Measurements from ENCODE around the gene ADGRL1. TPM values are rescaled to one million over a fixed set of nuclear protein-coding genes. Genes with fewer than 3 reads are reported as not detected.
"Not testable (repeated sequence)": the region's sequence is repeated elsewhere in the genome, so short reads cannot be mapped to it uniquely, and the experiment has no call there.

The ADGRL1 gene
- polyA plus RNA-seq, 3 donors = 1.7 TPM; not detected in 2

- Mint-ChIP-seq H3K4me3 (peak overlapping the region; percentile 39 to 78), H3K27me3 (ENCODE audit: low read depth in 3 of 3) (peaks cover 3 to 12% (median 9%) of the 10 kb centered on the region in 3 donors), H3K27ac (peak overlapping the region in 2 of 7 donors; percentile 24 to 50), H3K4me1 (peaks cover 24% of the 10 kb centered on the region)
- H2AFZ ChIP-seq (ENCODE audit: insufficient read depth, low read depth, low read length, poor library complexity, severe bottlenecking); H4K20me1 ChIP-seq (ENCODE audit: insufficient read depth, low read length); H3K27ac ChIP-seq (ENCODE audit: low read depth in 1 of 2, low read length in 2 of 2); H3K36me3 ChIP-seq (replicated peaks in 1 of 2; ENCODE audit: control insufficient read depth in 1 of 2, insufficient read depth in 2 of 2, low read length in 2 of 2); H3K27me3 ChIP-seq (ENCODE audit: control insufficient read depth in 2 of 2, insufficient read depth in 2 of 2, low read length in 2 of 2); H3K9me3 Mint-ChIP-seq; H3K9me3 ChIP-seq (replicated peaks in 1 of 2; ENCODE audit: control insufficient read depth in 1 of 2, insufficient read depth in 1 of 2, low read length in 2 of 2); H3K9ac ChIP-seq (ENCODE audit: insufficient read depth, low read length, poor library complexity, severe bottlenecking); H3K79me2 ChIP-seq (ENCODE audit: insufficient read depth, low read length); H3K36me3 Mint-ChIP-seq; intact Hi-C loops (cut with micrococcal nuclease): not testable (repeated sequence)
- peak; percentile 72 for TF ChIP-seq CTCF (IDR thresholded peaks at IDR 0.05)
- H3K4me1 ChIP-seq (ENCODE audit: control insufficient read depth in 1 of 2, insufficient read depth in 2 of 2, low read length in 2 of 2) = peaks cover 10 to 12% of the 10 kb centered on the region in 2 donors
- H3K4me2 ChIP-seq (replicated peaks; ENCODE audit: extremely low read depth, low read length, poor library complexity, severe bottlenecking) = peak overlapping the region; percentile 11
- no CpG with 5 or more reads among the region's 19 CpGs for WGBS (ENCODE audit: insufficient coverage)
- DNase-seq = peak; percentile 51 to 58 (median 51)
- H3K4me3 ChIP-seq (replicated peaks in 1 of 3; ENCODE audit: low read depth in 2 of 3, low read length in 3 of 3) = peak overlapping the region in 1 of 3 experiments; percentile 5
These were observed 15.4 kb upstream of the ADGRL1 start for GRCh38 chr19:14221345-14221744.

DNA sequence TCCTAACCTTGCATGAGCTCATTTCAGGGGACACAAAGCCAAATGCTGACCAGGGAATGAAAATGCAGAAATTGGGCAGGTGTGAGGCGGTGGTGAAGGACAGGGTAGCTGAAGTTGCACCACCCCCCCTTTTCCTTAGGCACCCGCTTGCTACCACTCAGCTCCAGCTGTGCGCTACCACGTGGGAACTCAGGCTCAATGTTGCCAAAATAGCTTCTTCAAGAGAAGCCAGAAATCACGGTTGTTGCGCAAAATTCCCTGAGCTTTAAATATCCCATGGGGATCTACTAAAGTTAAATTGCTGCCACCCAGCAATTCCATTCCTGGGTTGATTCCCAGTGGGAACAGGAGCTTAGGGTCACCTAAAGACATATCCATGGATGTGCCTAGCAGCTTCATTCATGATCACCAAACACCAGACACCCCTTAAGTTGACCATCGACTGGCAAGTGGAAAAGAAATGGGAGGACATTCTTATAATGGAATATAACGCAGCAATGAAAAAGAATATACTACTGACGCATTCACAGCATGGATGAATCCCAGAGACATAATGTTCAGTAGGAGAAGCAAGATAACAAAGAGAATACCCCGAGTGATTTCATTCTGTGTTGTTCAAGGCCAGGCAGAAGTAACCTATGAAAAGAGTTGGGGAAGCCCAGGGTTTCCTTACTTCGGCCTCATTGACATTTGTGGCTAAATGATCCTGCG is 12.8 kb upstream of the ADGRL1 start:
- Histone ChIP-seq H4K20me1 (ENCODE audit: insufficient read depth, low read length) (no peaks in the 10 kb centered on the region), H3K27me3 (ENCODE audit: control insufficient read depth in 2 of 2, insufficient read depth in 2 of 2, low read length in 2 of 2) (no peaks in the 10 kb centered on the region), H3K79me2 (ENCODE audit: insufficient read depth, low read length) (no peaks in the 10 kb centered on the region), H3K9me3 (replicated peaks in 1 of 2; ENCODE audit: control insufficient read depth in 1 of 2, insufficient read depth in 1 of 2, low read length in 2 of 2) (no peaks in the 10 kb centered on the region), H2AFZ (ENCODE audit: insufficient read depth, low read depth, low read length, poor library complexity, severe bottlenecking) (no peak overlapping the region), H3K4me3 (replicated peaks in 1 of 3; ENCODE audit: low read depth in 2 of 3, low read length in 3 of 3) (no peak overlapping the region), H3K9ac (ENCODE audit: insufficient read depth, low read length, poor library complexity, severe bottlenecking) (no peak overlapping the region), H3K27ac (ENCODE audit: low read depth in 1 of 2, low read length in 2 of 2) (no peak overlapping the region), H3K36me3 (replicated peaks in 1 of 2; ENCODE audit: control insufficient read depth in 1 of 2, insufficient read depth in 2 of 2, low read length in 2 of 2) (no peaks in the 10 kb centered on the region), H3K4me1 (ENCODE audit: control insufficient read depth in 1 of 2, insufficient read depth in 2 of 2, low read length in 2 of 2) (peaks cover 10 to 14% of the 10 kb centered on the region in 2 donors), H3K4me2 (replicated peaks; ENCODE audit: extremely low read depth, low read length, poor library complexity, severe bottlenecking) (no peak overlapping the region)
- no peak for DNase-seq
- peaks cover 2 to 12% (median 9%) of the 10 kb centered on the region in 3 donors for H3K27me3 Mint-ChIP-seq (ENCODE audit: low read depth in 3 of 3)
- intact Hi-C loops (cut with micrococcal nuclease) = loop anchor here in 1 of 2 donors (10.0 kb wide), 1 partner anchor 56 kb away; no protein-coding TSS in a partner anchor
- peaks cover 0 to 5% (median 0%) of the 10 kb centered on the region in 7 donors for H3K9me3 Mint-ChIP-seq
- H3K27ac Mint-ChIP-seq = no peak overlapping the region
- H3K4me3 Mint-ChIP-seq = no peak overlapping the region
- TF ChIP-seq CTCF (IDR thresholded peaks at IDR 0.05) = no peak
- H3K36me3 Mint-ChIP-seq = no peaks in the 10 kb centered on the region
- WGBS (ENCODE audit: insufficient coverage) = 100% methylated on average over 4 of the region's 12 CpGs
- H3K4me1 Mint-ChIP-seq = peaks cover 25% of the 10 kb centered on the region

DNA sequence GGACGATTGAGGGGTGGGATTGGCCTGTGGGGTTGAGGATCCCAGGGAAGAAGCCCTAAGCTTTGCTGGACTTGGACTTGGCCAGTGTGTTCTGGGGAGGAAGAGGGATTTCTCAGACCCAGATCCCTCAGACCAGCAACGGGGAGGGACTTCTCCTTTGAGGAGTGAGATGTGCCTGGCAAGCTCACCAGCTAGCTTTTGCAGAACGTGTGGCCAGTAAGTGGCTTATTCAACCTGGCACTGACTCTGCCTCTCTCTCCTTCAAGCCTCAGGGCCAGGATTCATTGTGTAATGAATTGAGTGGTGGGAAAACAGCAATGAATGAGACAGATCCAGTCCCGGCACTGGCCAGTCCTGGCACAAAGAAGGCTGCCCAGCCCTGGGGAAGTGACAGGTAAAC is 11.9 kb upstream of the ADGRL1 start:
- H3K9ac ChIP-seq (ENCODE audit: insufficient read depth, low read length, poor library complexity, severe bottlenecking); H3K36me3 ChIP-seq (replicated peaks in 1 of 2; ENCODE audit: control insufficient read depth in 1 of 2, insufficient read depth in 2 of 2, low read length in 2 of 2); H3K36me3 Mint-ChIP-seq; H3K4me2 ChIP-seq (replicated peaks; ENCODE audit: extremely low read depth, low read length, poor library complexity, severe bottlenecking); H4K20me1 ChIP-seq (ENCODE audit: insufficient read depth, low read length); H3K27ac ChIP-seq (ENCODE audit: low read depth in 1 of 2, low read length in 2 of 2); H3K79me2 ChIP-seq (ENCODE audit: insufficient read depth, low read length); H3K9me3 ChIP-seq (replicated peaks in 1 of 2; ENCODE audit: control insufficient read depth in 1 of 2, insufficient read depth in 1 of 2, low read length in 2 of 2); DNase-seq; H3K27me3 ChIP-seq (ENCODE audit: control insufficient read depth in 2 of 2, insufficient read depth in 2 of 2, low read length in 2 of 2); H3K4me3 Mint-ChIP-seq; H3K4me3 ChIP-seq (replicated peaks in 1 of 3; ENCODE audit: low read depth in 2 of 3, low read length in 3 of 3); H2AFZ ChIP-seq (ENCODE audit: insufficient read depth, low read depth, low read length, poor library complexity, severe bottlenecking); H3K9me3 Mint-ChIP-seq: not testable (repeated sequence)
- intact Hi-C loops (cut with micrococcal nuclease) = loop anchor here in 1 of 2 donors (10.0 kb wide), 1 partner anchor 57 kb away; no protein-coding TSS in a partner anchor
- H3K27ac Mint-ChIP-seq = peak overlapping the region in 1 of 7 donors; percentile 40
- peaks cover 10 to 14% of the 10 kb centered on the region in 2 donors for H3K4me1 ChIP-seq (ENCODE audit: control insufficient read depth in 1 of 2, insufficient read depth in 2 of 2, low read length in 2 of 2)
- H3K4me1 Mint-ChIP-seq = peaks cover 25% of the 10 kb centered on the region
- peaks cover 2 to 12% (median 10%) of the 10 kb centered on the region in 3 donors for H3K27me3 Mint-ChIP-seq (ENCODE audit: low read depth in 3 of 3)
- WGBS (ENCODE audit: insufficient coverage) = 100% methylated on average over 1 of the region's 4 CpGs
